ENCODE data around the gene FBXW5.

- no peak for TF ChIP-seq CTCF (IDR thresholded peaks at IDR 0.05)
- no peak for TF ChIP-seq ESRRA (CRISPR knock-in tag; IDR thresholded peaks at IDR 0.05; ENCODE audit: borderline replicate concordance)
- TF ChIP-seq NR3C1 (CRISPR knock-in tag; conservative IDR thresholded peaks at IDR 0.05; ENCODE audit: low read depth): no peak
- no peak for TF ChIP-seq ZNF219 (CRISPR knock-in tag; IDR thresholded peaks at IDR 0.05; ENCODE audit: borderline replicate concordance)
- no peak for TF ChIP-seq TCF7 (CRISPR knock-in tag; IDR thresholded peaks at IDR 0.05; ENCODE audit: low read depth)
- TF ChIP-seq USF2 (CRISPR knock-in tag; IDR thresholded peaks at IDR 0.05): no peak
- no peak for TF ChIP-seq JUN (CRISPR knock-in tag; IDR thresholded peaks at IDR 0.05)
Observed at GRCh38 chr9:136946228-136947027, 1.9 kb upstream of the FBXW5 start.

All from WTC11 (cell line).